Endothelial cell of umbilical vein (primary cell): ENCODE measurements around the gene ARL8B. TPM values are rescaled to one million over a fixed set of nuclear protein-coding genes. Genes with fewer than 3 reads are reported as not detected.

Experiments used
- BruUV-seq: library from RNA; stranded (reverse); fragments of 400-500 nt; replicated peaks from 2 replicates; lab custom pipeline; 2021; lab: Mats Ljungman, UMichigan
- CTCF ChIA-PET: fragments of 300-600, 350-600 bp; sonication (Branson Sonifier 250); formaldehyde crosslinking; loops from one replicate; lab custom pipeline; 2021; ENCODE audit warnings: antibody characterized with exemption, inconsistent platforms; lab: Charles Lee
- POLR2A ChIA-PET: fragments of 300-600, 350-600 bp; sonication (Branson Sonifier 250); formaldehyde crosslinking; loops from one replicate; lab custom pipeline; 2021; ENCODE audit warnings: antibody characterized with exemption, inconsistent platforms; lab: Charles Lee
- DNase-seq: peaks from one replicate; pipeline ENCODE4 v3.0.0-alpha.2; 2011; ENCODE audit warnings: low read depth, low spot score
- FAIRE-seq: peaks from 2 replicates; lab custom pipeline; 2011; peaks lifted over from hg19 to GRCh38; lab: Jason Lieb, UNC
- H2AFZ ChIP-seq: 2 replicates; pipeline ENCODE4 v1.6.0; 2012; ENCODE audit warnings: low read depth, low read length, control low read depth, inconsistent platforms
- H3K27ac ChIP-seq: 2 replicates; pipeline ENCODE4 v1.5.1; 2011; ENCODE audit warnings: low read depth, mild to moderate bottlenecking, control low read depth, low read length, moderate library complexity; ENCODE audit not compliant: insufficient read depth
- H3K27me3 ChIP-seq, 2 experiments: 2 replicates each; pipeline versions ENCODE4 v1.6.0 to v1.6.1; 2011; ENCODE audit warnings: low read length in 2 of 2, mixed read lengths in 1 of 2; ENCODE audit not compliant: control insufficient read depth in 2 of 2, insufficient read depth in 2 of 2
- H3K36me3 ChIP-seq, 2 experiments: 2 replicates in 1 of 2; 3 replicates in 1 of 2; pipeline ENCODE4 v1.5.1; 2011; ENCODE audit warnings: low read length in 2 of 2, mild to moderate bottlenecking in 1 of 2, moderate library complexity in 1 of 2; ENCODE audit not compliant: control insufficient read depth in 2 of 2, insufficient read depth in 2 of 2; ENCODE audit errors: extremely low read depth in 1 of 2
- H3K4me1 ChIP-seq: 3 replicates; pipeline ENCODE4 v1.5.1; 2011; ENCODE audit warnings: mild to moderate bottlenecking, low read length; ENCODE audit not compliant: control insufficient read depth, insufficient read depth; ENCODE audit errors: extremely low read depth
- H3K4me2 ChIP-seq: 2 replicates; pipeline ENCODE4 v1.6.1; 2011; ENCODE audit warnings: low read length, control low read depth, mixed read lengths; ENCODE audit not compliant: insufficient read depth
- H3K4me3 ChIP-seq, 3 experiments: fragments of 200-600 bp in 1 of 3; sonication (generic), shearing (Covaris generic) in 1 of 3; replicated peaks in 1 of 3; 2 replicates each; pipeline ENCODE4 v1.5.1; 2011 to 2016; ENCODE audit warnings: control low read depth in 3 of 3, low read length in 3 of 3, mild to moderate bottlenecking in 2 of 3, inconsistent platforms in 1 of 3, low read depth in 1 of 3, moderate library complexity in 1 of 3; ENCODE audit not compliant: insufficient read depth in 1 of 3
- H3K79me2 ChIP-seq: 2 replicates; pipeline ENCODE4 v1.6.0; 2012; ENCODE audit warnings: low read length, inconsistent platforms; ENCODE audit not compliant: control insufficient read depth, insufficient read depth
- H3K9ac ChIP-seq: replicated peaks from 2 replicates; pipeline ENCODE3; 2011; ENCODE audit warnings: low read length, control low read depth; ENCODE audit not compliant: insufficient read depth; ENCODE audit errors: extremely low read depth
- H3K9me1 ChIP-seq: replicated peaks from 3 replicates; pipeline ENCODE4 v1.6.0; 2011; ENCODE audit warnings: mild to moderate bottlenecking, low read length; ENCODE audit not compliant: control insufficient read depth, insufficient read depth; ENCODE audit errors: extremely low read depth
- H3K9me3 ChIP-seq: replicated peaks from 2 replicates; pipeline ENCODE4 v1.5.1; 2012; ENCODE audit warnings: low read length, inconsistent platforms; ENCODE audit not compliant: control insufficient read depth, insufficient read depth
- H4K20me1 ChIP-seq: replicated peaks from 2 replicates; pipeline ENCODE3; 2011; ENCODE audit warnings: mild to moderate bottlenecking, low read length; ENCODE audit not compliant: control insufficient read depth, insufficient read depth; ENCODE audit errors: extremely low read depth
- CTCF ChIP-seq, 2 donors: IDR thresholded peaks; 1 replicate in 1 of 2; 2 replicates in 1 of 2; pipeline ENCODE4 v1.5.1; 2011; ENCODE audit warnings: low read length in 2 of 2, mild to moderate bottlenecking in 2 of 2, moderate library complexity in 2 of 2, control low read depth in 1 of 2, inconsistent platforms in 1 of 2, low read depth in 1 of 2; ENCODE audit not compliant: insufficient read depth in 1 of 2; ENCODE audit errors: extremely low read depth in 1 of 2
- EZH2 ChIP-seq: IDR thresholded peaks from 2 replicates; pipeline ENCODE4 v1.6.1; 2012; ENCODE audit warnings: borderline replicate concordance, low read depth, mild to moderate bottlenecking, moderate library complexity, low read length, inconsistent platforms; ENCODE audit not compliant: severe bottlenecking
- FOS ChIP-seq: IDR thresholded peaks from 2 replicates; pipeline ENCODE4 v1.6.1; 2011; ENCODE audit warnings: mild to moderate bottlenecking, low read length, moderate library complexity, borderline replicate concordance; ENCODE audit not compliant: insufficient read depth
- GATA2 ChIP-seq: IDR thresholded peaks from 2 replicates; pipeline ENCODE4 v1.7.0; 2011; ENCODE audit warnings: low read depth, mild to moderate bottlenecking, moderate library complexity, mixed read lengths, low read length; ENCODE audit not compliant: insufficient read length, insufficient read depth
- MAX ChIP-seq: IDR thresholded peaks from 2 replicates; pipeline ENCODE4 v1.6.1; 2011; ENCODE audit not compliant: insufficient read depth, insufficient read length
- MYC ChIP-seq: IDR thresholded peaks from one replicate; pipeline ENCODE4 v1.6.1; 2011; ENCODE audit warnings: mild to moderate bottlenecking, low read depth, low read length
- POLR2A ChIP-seq: IDR thresholded peaks from 2 replicates; pipeline ENCODE4 v1.6.1; 2012; ENCODE audit warnings: low read depth, mild to moderate bottlenecking, control low read depth, low read length
- POLR2AphosphoS5 ChIP-seq: IDR thresholded peaks from 2 replicates; pipeline ENCODE4 v1.6.1; 2012; ENCODE audit warnings: low read depth, mild to moderate bottlenecking, control low read depth, low read length, moderate library complexity; ENCODE audit not compliant: insufficient read depth
- dilution Hi-C: fragments of 300-500 bp; cut with MboI; formaldehyde crosslinking; loops from one replicate; pipeline ENCODE4 v1.15.0; 2019; ENCODE audit warnings: low sequenced_read_pairs; ENCODE audit not compliant: extremely low pct_ligation_motif_present
- intact Hi-C: fragments of 100-400 bp; cut with micrococcal nuclease; formaldehyde crosslinking; loops from one replicate; pipeline ENCODE4 v1.10.0; 2022
- polyA plus RNA-seq, 4 experiments: library from polyadenylated mRNA; depleted of rRNA in 3 of 4; stranded (reverse) in 3 of 4; unstranded in 1 of 4; fragments of >200 nt; gene quantifications; 2 replicates each; pipeline versions ENCODE4 v1.2.1 to v1.2.3, GENCODE V29; 2011 to 2012; ENCODE audit warnings: missing spikeins in 1 of 4
- total RNA-seq: library from RNA; stranded (reverse); gene quantifications from 2 replicates; pipeline ENCODE4 v1.2.3, GENCODE V29; 2021

The ARL8B gene
- total and polyA plus RNA-seq, 2 donors (not counting 3 experiments of a cell fraction or from before 2014, with no cell fraction given) = 32.1 to 58.2 TPM

- CTCF ChIA-PET = interaction anchor here (0.8 to 2.8 kb wide), 4 partner anchors 8 to 67 kb away, joined by 3 to 11 read pairs (median 5); no protein-coding TSS in a partner anchor
- dilution Hi-C loops = no loop called here
- H3K27me3 ChIP-seq = no peaks in the 10 kb centered on the region
- POLR2A ChIA-PET = interaction anchor here (0.9 kb wide), 1 partner anchor 9 kb away, joined by 3 read pairs; no protein-coding TSS in a partner anchor
- no peaks in the 10 kb centered on the region for H3K9me3 ChIP-seq
- H3K79me2 ChIP-seq = peaks cover 53% of the 10 kb centered on the region
- H3K27ac ChIP-seq = peak overlapping the region; percentile 92
- H3K9me1 ChIP-seq = no peaks in the 10 kb centered on the region
- H3K4me1 ChIP-seq = peaks cover 20% of the 10 kb centered on the region
- peak overlapping the region; percentile 56 for H2AFZ ChIP-seq
- intact Hi-C loops = loop anchor here (1.0 to 5.0 kb wide), 7 partner anchors 7 to 696 kb away; partner anchors contain the start of genes ARL8B, BHLHE40 and ITPR1
- TSS peak; percentile 2 for BruUV-seq
- H3K4me3 ChIP-seq = peak overlapping the region; percentile 82 to 88 (median 83)
- H3K4me2 ChIP-seq = peak overlapping the region; percentile 74
- H3K9ac ChIP-seq = peak overlapping the region; percentile 88
- H4K20me1 ChIP-seq = no peaks in the 10 kb centered on the region
- H3K36me3 ChIP-seq = peaks cover 0 to under 1% of the 10 kb centered on the region in 2 experiments
- no peak for FAIRE-seq
- no peak for DNase-seq
- TF ChIP-seq POLR2AphosphoS5 (peak; percentile 16), POLR2A (no peak)
These were observed 65.9 kb downstream of the ARL8B start for GRCh38 chr3:5187920-5188418.

GRCh38 chr3:5188419-5189221 is 66.5 kb downstream of the ARL8B start:
- Histone ChIP-seq H3K79me2 (peaks cover 56% of the 10 kb centered on the region), H3K9me1 (no peaks in the 10 kb centered on the region), H3K9me3 (no peaks in the 10 kb centered on the region), H3K27ac (peak overlapping the region; percentile 92), H3K9ac (peak overlapping the region; percentile 88), H2AFZ (peak overlapping the region; percentile 24), H3K27me3 (no peaks in the 10 kb centered on the region), H3K4me3 (peak overlapping the region; percentile 82 to 88 (median 83)), H3K36me3 (peaks cover 0 to 2% of the 10 kb centered on the region in 2 experiments), H3K4me1 (peaks cover 20% of the 10 kb centered on the region), H3K4me2 (peak overlapping the region; percentile 74), H4K20me1 (no peaks in the 10 kb centered on the region)
- no peak for TF ChIP-seq GATA2
- TF ChIP-seq POLR2A = no peak
- TF ChIP-seq EZH2 = no peak
- TF ChIP-seq FOS = no peak
- TF ChIP-seq MAX = no peak
- TF ChIP-seq CTCF (IDR thresholded peaks at IDR 0.05; ENCODE audit: extremely low read depth in 1 of 2, insufficient read depth in 1 of 2, low read depth in 1 of 2, low read length in 2 of 2) = no peak
- no peak for TF ChIP-seq MYC
- no peak for TF ChIP-seq POLR2AphosphoS5
- DNase-seq = peak; percentile 55
- intact Hi-C loops (loop anchor here (5.0 kb wide), 2 partner anchors 476 to 696 kb away; partner anchors contain the start of gene ITPR1), dilution Hi-C loops (no loop called here)
- CTCF ChIA-PET = interaction anchor here (0.8 to 2.8 kb wide), 4 partner anchors 8 to 67 kb away, joined by 3 to 11 read pairs (median 5); no protein-coding TSS in a partner anchor
- POLR2A ChIA-PET = interaction anchor here (0.5 to 0.9 kb wide), 2 partner anchors 8 to 63 kb away, joined by 3 read pairs; no protein-coding TSS in a partner anchor
- BruUV-seq = TSS peak; percentile 33
- FAIRE-seq = peak; percentile 71
